ACHN (cell line): ENCODE data around the gene FLRT1.

ENCODE experiments used
- DNase-seq: peaks from one replicate; pipeline ENCODE4 v3.0.0-alpha.2; 2015
- in situ Hi-C: cut with HindIII; loops from 2 replicates; pipeline ENCODE4 v1.10.0; 2017; ENCODE audit warnings: low sequenced_read_pairs, low pct_ligation_motif_present, low pct_unique_long_range_greater_than_20kb

Gene FLRT1

DNA sequence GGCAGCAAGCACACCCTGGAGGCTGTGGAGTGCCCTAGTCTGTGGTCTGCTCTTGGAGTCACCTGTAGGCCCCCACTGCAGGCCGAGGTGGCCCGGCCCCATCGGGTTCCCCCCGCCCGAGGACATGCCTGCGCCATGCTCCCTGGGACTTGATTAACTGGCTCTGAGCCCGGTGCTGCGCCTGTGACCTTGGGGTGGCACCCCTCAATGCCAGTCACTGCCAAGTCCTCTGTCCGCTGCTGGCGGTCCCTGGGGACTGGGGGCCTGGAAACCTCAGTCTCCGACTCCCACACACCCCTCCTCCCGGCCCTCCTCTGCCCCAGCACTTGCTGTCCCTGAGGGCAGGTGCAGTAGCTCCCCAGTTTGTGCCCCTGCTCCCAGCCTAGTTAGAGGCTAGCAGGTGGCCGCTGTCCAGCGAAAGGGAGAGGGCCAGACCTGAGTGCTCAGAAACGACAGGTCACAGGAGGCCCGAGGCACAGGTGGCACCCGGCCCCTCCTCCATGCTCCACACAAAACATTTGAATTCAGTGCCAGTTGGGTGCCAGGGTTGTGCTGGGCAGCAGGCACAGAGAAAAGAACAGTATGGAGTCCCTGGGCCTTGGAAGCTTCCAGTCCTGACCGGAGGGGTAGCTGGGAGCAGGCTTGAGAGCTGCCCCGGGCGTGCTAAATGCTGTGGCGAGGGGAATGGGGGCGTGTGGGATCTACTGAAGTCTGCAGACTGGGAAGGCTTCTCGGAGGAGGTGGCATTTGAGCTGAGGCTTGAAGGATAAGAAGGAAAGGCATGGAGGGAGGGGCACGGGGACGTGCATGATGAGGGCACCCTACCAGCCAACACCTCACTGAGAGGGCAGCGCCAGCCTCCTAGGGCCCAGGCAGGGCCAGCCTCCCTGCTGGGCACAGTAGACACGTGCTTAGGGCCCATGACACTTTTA, 16.4 kb upstream of the FLRT1 start:
- DNase-seq, result no peak
- in situ Hi-C loops, result no loop called here

GRCh38 chr11:64020976-64021756, 14.6 kb upstream of the FLRT1 start:
- in situ Hi-C loops, result no loop called here
- no peak for DNase-seq

DNA sequence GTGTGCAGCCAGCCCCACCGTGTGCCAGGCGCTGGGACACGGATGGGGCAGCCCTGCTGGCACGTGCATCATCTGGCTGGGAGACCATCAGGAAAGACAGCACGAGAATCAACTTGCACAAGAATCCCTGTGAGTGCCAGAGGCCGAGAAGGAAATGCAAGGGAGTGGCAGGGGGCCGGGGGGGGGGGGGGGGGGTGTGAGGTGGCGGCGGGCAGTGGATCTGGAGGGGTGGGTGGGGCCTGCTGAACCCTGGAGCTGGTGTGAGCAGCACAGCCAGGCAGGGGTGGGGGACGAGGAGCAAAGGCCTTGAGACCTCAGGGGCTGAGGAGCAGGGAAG, 14.0 kb upstream of the FLRT1 start:
- no peak for DNase-seq
- in situ Hi-C loops, result no loop called here

- no peak for DNase-seq
- in situ Hi-C loops, result no loop called here
These were observed 13.5 kb upstream of the FLRT1 start for GRCh38 chr11:64022125-64022784.

- in situ Hi-C loops, result no loop called here
- no peak for DNase-seq
These were observed 11.7 kb upstream of the FLRT1 start for GRCh38 chr11:64023712-64024710.

- no peak for DNase-seq
- in situ Hi-C loops, result no loop called here
These were observed 10.5 kb upstream of the FLRT1 start for GRCh38 chr11:64025205-64025604.

DNA sequence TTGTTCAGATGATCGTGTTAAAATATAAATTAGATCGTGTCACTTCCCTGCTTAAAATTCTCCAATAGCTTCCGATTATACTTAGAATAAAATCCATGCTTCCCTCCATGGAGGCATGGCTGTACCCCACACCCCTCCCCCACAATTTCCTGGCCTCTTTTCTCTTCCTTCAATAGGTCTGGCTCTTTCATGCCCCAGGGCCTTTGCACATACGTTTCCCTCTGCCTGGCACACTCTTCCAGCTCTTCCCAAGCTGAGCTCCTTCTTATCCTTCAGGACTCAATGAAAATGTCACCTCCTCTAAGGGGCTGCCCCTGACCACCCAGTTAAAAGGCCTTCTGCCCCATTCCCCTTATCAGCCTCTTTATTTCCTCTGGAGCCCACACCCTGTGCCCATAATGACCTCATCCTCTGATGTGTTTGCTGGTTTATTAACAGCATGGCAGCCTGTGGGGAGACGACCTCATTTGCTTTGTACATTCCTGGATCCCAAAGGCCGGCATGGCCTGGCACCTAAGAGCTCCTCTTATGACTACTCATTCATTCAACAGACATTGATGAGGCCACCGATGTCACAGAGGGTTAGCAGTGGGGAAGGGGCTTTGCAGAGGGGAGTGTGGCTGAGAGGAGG, 9.0 kb upstream of the FLRT1 start:
- DNase-seq, result no peak
- in situ Hi-C loops, result no loop called here

GRCh38 chr11:64027651-64028397, 7.9 kb upstream of the FLRT1 start:
- in situ Hi-C loops, result no loop called here

GRCh38 chr11:64028398-64029115, 7.2 kb upstream of the FLRT1 start:
- in situ Hi-C loops, result no loop called here
- no peak for DNase-seq

More at GRCh38 chr11:64027651-64028397, 7.9 kb upstream of the FLRT1 start:
- no peak for DNase-seq

GRCh38 chr11:64029773-64030172, 6.0 kb upstream of the FLRT1 start:
- in situ Hi-C loops, result no loop called here
- DNase-seq, result no peak

GRCh38 chr11:64031001-64031400, 4.7 kb upstream of the FLRT1 start:
- DNase-seq, result no peak
- in situ Hi-C loops, result no loop called here

DNA sequence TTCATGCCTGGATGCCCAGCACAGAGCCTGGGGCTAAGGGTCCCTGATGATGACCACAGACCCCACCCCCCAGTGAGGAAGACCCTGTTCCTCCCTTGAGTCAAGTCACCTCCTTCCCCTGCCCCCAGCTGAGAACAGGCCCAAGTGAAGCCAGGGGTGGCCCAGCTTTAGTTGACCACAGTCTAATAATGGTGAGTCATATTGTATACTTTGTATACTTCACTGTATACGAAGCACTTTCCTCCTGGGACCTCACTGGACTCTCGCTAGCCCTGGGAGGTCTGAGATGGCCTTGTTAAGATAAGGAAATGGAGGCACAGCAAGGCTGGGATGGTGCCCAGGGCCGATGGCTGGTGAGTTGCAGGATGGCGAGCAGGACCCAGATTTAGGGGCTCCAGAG, 3.7 kb upstream of the FLRT1 start:
- no peak for DNase-seq
- in situ Hi-C loops, result no loop called here

DNA sequence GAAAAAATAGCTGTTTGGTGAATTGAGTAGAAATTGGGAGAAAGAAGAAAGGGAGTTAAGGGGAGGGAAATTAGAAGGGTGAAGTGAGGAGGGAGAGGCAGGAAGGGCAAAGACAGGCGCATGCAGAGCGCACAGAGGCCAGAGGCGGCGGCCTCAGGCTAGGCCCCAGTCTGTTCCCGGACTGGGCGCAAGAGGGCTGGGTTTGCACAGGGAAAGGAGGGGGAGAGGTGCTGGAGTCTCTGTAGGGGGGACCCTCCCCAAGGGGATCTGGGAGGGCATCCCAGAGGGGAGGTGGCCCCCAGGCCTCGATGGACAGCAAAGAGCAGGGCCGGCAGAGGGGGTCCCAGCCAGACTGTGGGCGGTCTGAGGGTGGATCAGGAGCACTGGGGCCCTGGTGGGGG, 1.3 kb upstream of the FLRT1 start:
- DNase-seq, result no peak
- in situ Hi-C loops, result no loop called here

- no peak for DNase-seq
- in situ Hi-C loops, result no loop called here
These were observed 628 bp upstream of the FLRT1 start for GRCh38 chr11:64035081-64035524.

DNA sequence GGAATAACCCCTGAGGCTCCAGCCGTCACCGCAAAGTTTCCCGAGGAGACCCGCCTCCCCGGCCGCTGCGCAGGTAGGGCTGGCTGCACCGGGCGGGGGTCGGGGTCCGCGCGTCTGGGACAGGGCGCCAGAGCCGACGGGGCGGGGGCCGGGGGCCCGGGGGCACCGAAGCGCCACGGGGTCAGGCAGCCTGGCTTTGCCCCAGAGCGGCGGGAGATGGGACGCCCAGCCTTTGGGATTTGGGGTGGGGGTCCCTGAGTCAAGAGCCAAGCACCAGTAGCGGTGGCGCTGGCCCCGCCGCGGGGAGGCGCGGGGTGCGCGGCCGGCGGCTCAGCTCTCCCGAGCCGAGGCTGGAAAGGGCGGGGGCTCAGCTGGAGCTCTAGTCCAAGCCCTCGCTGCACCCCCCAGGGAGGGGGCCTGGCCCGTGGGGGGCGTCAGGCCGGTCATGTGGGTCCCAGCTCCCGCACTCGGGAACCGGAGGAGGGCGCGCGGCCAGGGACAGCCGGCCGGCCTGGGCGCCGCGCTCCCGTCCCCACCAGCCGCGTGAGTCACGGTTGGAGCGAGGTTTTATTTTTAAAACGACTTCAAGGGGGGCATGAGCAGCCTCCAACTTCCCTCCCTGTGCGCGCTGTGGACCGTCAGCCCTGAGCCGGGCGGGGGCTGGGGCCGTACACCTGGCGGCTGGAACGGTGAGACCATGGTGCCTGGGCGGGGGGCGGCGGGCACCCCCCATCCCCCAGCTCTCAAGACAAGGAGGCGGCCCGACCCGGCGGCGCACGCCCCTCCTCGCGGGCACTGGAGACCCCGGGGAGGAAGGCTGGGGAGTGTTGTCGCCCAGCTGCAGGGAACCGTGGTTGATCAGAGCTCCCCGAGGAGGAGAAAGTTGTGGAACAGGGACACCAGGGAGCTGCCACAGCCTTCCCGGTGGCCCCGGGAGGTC, 626 bp downstream of the FLRT1 start:
- in situ Hi-C loops, result no loop called here
- peak; percentile 30 for DNase-seq
